MM.1S (cell line): Measurements from ENCODE around the gene APPBP2.
"Not testable (repeated sequence)": the region's sequence is repeated elsewhere in the genome, so short reads cannot be mapped to it uniquely, and the experiment has no call there.

ENCODE experiments used
- DNase-seq: peaks from one replicate; pipeline ENCODE4 v3.0.0-alpha.2; 2015
- H2AFZ ChIP-seq: fragments of 300-600 bp; sonication (generic); 2 replicates; pipeline ENCODE4 v1.6.0; 2016; ENCODE audit warnings: antibody characterized with exemption, low read length
- H3F3A ChIP-seq: fragments of 300-600 bp; sonication (generic); 2 replicates; pipeline ENCODE4 v1.6.1; 2016; ENCODE audit warnings: mild to moderate bottlenecking, antibody characterized with exemption, low read length, moderate library complexity, mixed read lengths; ENCODE audit not compliant: insufficient read depth
- H3K27ac ChIP-seq: fragments of 300-600 bp; sonication (generic); 2 replicates; pipeline ENCODE4 v1.5.1; 2016; ENCODE audit warnings: mild to moderate bottlenecking, low read length
- H3K27me3 ChIP-seq: fragments of 300-600 bp; sonication (generic); replicated peaks from 2 replicates; pipeline ENCODE4 v1.6.0; 2016; ENCODE audit warnings: low read length; ENCODE audit not compliant: insufficient read depth
- H3K36me3 ChIP-seq: fragments of 300-600 bp; sonication (generic); replicated peaks from 2 replicates; pipeline ENCODE4 v1.6.1; 2016; ENCODE audit warnings: mild to moderate bottlenecking, low read length, mixed read lengths; ENCODE audit not compliant: insufficient read depth
- H3K4me1 ChIP-seq: fragments of 300-600 bp; sonication (generic); 2 replicates; pipeline ENCODE4 v1.6.1; 2016; ENCODE audit warnings: low read length, mixed read lengths
- H3K4me2 ChIP-seq: fragments of 300-600 bp; sonication (generic); 2 replicates; pipeline ENCODE4 v1.6.0; 2016; ENCODE audit warnings: low read depth, low read length
- H3K4me3 ChIP-seq: fragments of 300-600 bp; sonication (generic); 2 replicates; pipeline ENCODE4 v1.5.1; 2016; ENCODE audit warnings: low read length, mixed read lengths
- H3K79me2 ChIP-seq: fragments of 300-600 bp; sonication (generic); 2 replicates; pipeline ENCODE4 v1.6.1; 2016; ENCODE audit warnings: mixed run types, low read length, mixed read lengths
- H3K9ac ChIP-seq: fragments of 300-600 bp; sonication (generic); 2 replicates; pipeline ENCODE4 v1.6.1; 2016; ENCODE audit warnings: low read length, mixed read lengths
- H3K9me2 ChIP-seq: fragments of 300-600 bp; sonication (generic); replicated peaks from 2 replicates; pipeline ENCODE4 v1.6.1; 2016; ENCODE audit warnings: mild to moderate bottlenecking, low read length, mixed read lengths; ENCODE audit not compliant: insufficient read depth
- H3K9me3 ChIP-seq: fragments of 300-600 bp; sonication (generic); replicated peaks from 2 replicates; pipeline ENCODE4 v1.6.1; 2016; ENCODE audit warnings: mild to moderate bottlenecking, low read length, mixed read lengths; ENCODE audit not compliant: insufficient read depth
- H4K20me1 ChIP-seq: fragments of 300-600 bp; sonication (generic); 2 replicates; pipeline ENCODE4 v1.6.1; 2016; ENCODE audit warnings: mild to moderate bottlenecking, low read length, moderate library complexity, mixed read lengths; ENCODE audit not compliant: insufficient read depth
- CTCF ChIP-seq: fragments of 300-600 bp; sonication (generic); IDR thresholded peaks from 2 replicates; pipeline ENCODE4 v1.5.1; 2016; ENCODE audit warnings: antibody characterized with exemption, low read length, mixed read lengths
- EZH2 ChIP-seq: fragments of 300-600 bp; sonication (generic); optimal IDR thresholded peaks from 2 replicates; pipeline ENCODE3; 2017; ENCODE audit warnings: low read depth, mild to moderate bottlenecking, antibody characterized with exemption, low read length, mixed read lengths
- EZH2phosphoT487 ChIP-seq: fragments of 300-600 bp; sonication (generic); IDR thresholded peaks from 2 replicates; pipeline ENCODE4 v1.6.1; 2018; ENCODE audit warnings: antibody characterized with exemption, low read length

Gene APPBP2

GRCh38 chr17:60555786-60556185 lies 29.7 kb upstream of the APPBP2 start:
- Histone ChIP-seq H3K9ac (no peak overlapping the region), H3K9me2 (no peaks in the 10 kb centered on the region), H3K36me3 (no peaks in the 10 kb centered on the region), H3K27ac (no peak overlapping the region), H3K4me1 (no peaks in the 10 kb centered on the region), H3K27me3 (no peaks in the 10 kb centered on the region), H3K4me2 (no peak overlapping the region), H3F3A (no peaks in the 10 kb centered on the region), H2AFZ (no peak overlapping the region), H3K4me3 (no peak overlapping the region), H3K79me2 (no peaks in the 10 kb centered on the region), H4K20me1 (no peaks in the 10 kb centered on the region), H3K9me3 (no peaks in the 10 kb centered on the region)
- TF ChIP-seq EZH2, result no peak
- DNase-seq, result no peak

GRCh38 chr17:60554377-60554788 lies 28.3 kb upstream of the APPBP2 start:
- Histone ChIP-seq H3K9ac (no peak overlapping the region), H3K4me1 (no peaks in the 10 kb centered on the region), H4K20me1 (no peaks in the 10 kb centered on the region), H3K27me3 (no peaks in the 10 kb centered on the region), H3K9me3 (no peaks in the 10 kb centered on the region), H3K4me2 (no peak overlapping the region), H3K9me2 (no peaks in the 10 kb centered on the region), H3K79me2 (no peaks in the 10 kb centered on the region), H2AFZ (no peak overlapping the region), H3K36me3 (no peaks in the 10 kb centered on the region), H3F3A (no peaks in the 10 kb centered on the region), H3K4me3 (no peak overlapping the region), H3K27ac (no peak overlapping the region)
- TF ChIP-seq EZH2phosphoT487, result no peak
- TF ChIP-seq CTCF, result no peak
- TF ChIP-seq EZH2, result no peak
- DNase-seq, result no peak

GRCh38 chr17:60552255-60552654 lies 26.2 kb upstream of the APPBP2 start:
- H3K9ac ChIP-seq, H3K36me3 ChIP-seq, H3F3A ChIP-seq, H3K4me3 ChIP-seq, H4K20me1 ChIP-seq, H3K27ac ChIP-seq, H2AFZ ChIP-seq, H3K9me2 ChIP-seq, H3K4me2 ChIP-seq, H3K4me1 ChIP-seq, H3K79me2 ChIP-seq, DNase-seq, H3K9me3 ChIP-seq, H3K27me3 ChIP-seq: not testable (repeated sequence)

GRCh38 chr17:60548990-60549389 lies 22.9 kb upstream of the APPBP2 start:
- H3K9ac ChIP-seq, result no peak overlapping the region
- no peaks in the 10 kb centered on the region for H3K79me2 ChIP-seq
- H2AFZ ChIP-seq, result no peak overlapping the region
- H3K9me3 ChIP-seq, result no peaks in the 10 kb centered on the region
- H3K4me1 ChIP-seq, result no peaks in the 10 kb centered on the region
- H3K4me2 ChIP-seq, result no peak overlapping the region
- no peak overlapping the region for H3K27ac ChIP-seq
- DNase-seq, result no peak
- TF ChIP-seq EZH2 (no peak), EZH2phosphoT487 (no peak), CTCF (no peak)
- H3K36me3 ChIP-seq, result no peaks in the 10 kb centered on the region
- no peak overlapping the region for H3K4me3 ChIP-seq
- no peaks in the 10 kb centered on the region for H3F3A ChIP-seq
- H3K9me2 ChIP-seq, result no peaks in the 10 kb centered on the region
- H4K20me1 ChIP-seq, result no peaks in the 10 kb centered on the region
- H3K27me3 ChIP-seq, result no peaks in the 10 kb centered on the region
